Endothelial cell of umbilical vein (primary cell): ENCODE results near the gene AOX1. TPM values are rescaled to one million over a fixed set of nuclear protein-coding genes. Genes with fewer than 3 reads are reported as not detected.

Experiments used
- BruUV-seq: library from RNA; stranded (reverse); fragments of 400-500 nt; replicated peaks from 2 replicates; lab custom pipeline; 2021; lab: Mats Ljungman, UMichigan
- CTCF ChIA-PET: fragments of 300-600, 350-600 bp; sonication (Branson Sonifier 250); formaldehyde crosslinking; loops from one replicate; lab custom pipeline; 2021; ENCODE audit warnings: antibody characterized with exemption, inconsistent platforms; lab: Charles Lee
- POLR2A ChIA-PET: fragments of 300-600, 350-600 bp; sonication (Branson Sonifier 250); formaldehyde crosslinking; loops from one replicate; lab custom pipeline; 2021; ENCODE audit warnings: antibody characterized with exemption, inconsistent platforms; lab: Charles Lee
- DNase-seq: peaks from one replicate; pipeline ENCODE4 v3.0.0-alpha.2; 2011; ENCODE audit warnings: low read depth, low spot score
- FAIRE-seq: peaks from 2 replicates; lab custom pipeline; 2011; peaks lifted over from hg19 to GRCh38; lab: Jason Lieb, UNC
- H2AFZ ChIP-seq: 2 replicates; pipeline ENCODE4 v1.6.0; 2012; ENCODE audit warnings: low read depth, low read length, control low read depth, inconsistent platforms
- H3K27ac ChIP-seq: 2 replicates; pipeline ENCODE4 v1.5.1; 2011; ENCODE audit warnings: low read depth, mild to moderate bottlenecking, control low read depth, low read length, moderate library complexity; ENCODE audit not compliant: insufficient read depth
- H3K27me3 ChIP-seq, 2 experiments: 2 replicates each; pipeline versions ENCODE4 v1.6.0 to v1.6.1; 2011; ENCODE audit warnings: low read length in 2 of 2, mixed read lengths in 1 of 2; ENCODE audit not compliant: control insufficient read depth in 2 of 2, insufficient read depth in 2 of 2
- H3K36me3 ChIP-seq, 2 experiments: 2 replicates in 1 of 2; 3 replicates in 1 of 2; pipeline ENCODE4 v1.5.1; 2011; ENCODE audit warnings: low read length in 2 of 2, mild to moderate bottlenecking in 1 of 2, moderate library complexity in 1 of 2; ENCODE audit not compliant: control insufficient read depth in 2 of 2, insufficient read depth in 2 of 2; ENCODE audit errors: extremely low read depth in 1 of 2
- H3K4me1 ChIP-seq: 3 replicates; pipeline ENCODE4 v1.5.1; 2011; ENCODE audit warnings: mild to moderate bottlenecking, low read length; ENCODE audit not compliant: control insufficient read depth, insufficient read depth; ENCODE audit errors: extremely low read depth
- H3K4me2 ChIP-seq: 2 replicates; pipeline ENCODE4 v1.6.1; 2011; ENCODE audit warnings: low read length, control low read depth, mixed read lengths; ENCODE audit not compliant: insufficient read depth
- H3K4me3 ChIP-seq, 3 experiments: fragments of 200-600 bp in 1 of 3; sonication (generic), shearing (Covaris generic) in 1 of 3; replicated peaks in 1 of 3; 2 replicates each; pipeline ENCODE4 v1.5.1; 2011 to 2016; ENCODE audit warnings: control low read depth in 3 of 3, low read length in 3 of 3, mild to moderate bottlenecking in 2 of 3, inconsistent platforms in 1 of 3, low read depth in 1 of 3, moderate library complexity in 1 of 3; ENCODE audit not compliant: insufficient read depth in 1 of 3
- H3K79me2 ChIP-seq: 2 replicates; pipeline ENCODE4 v1.6.0; 2012; ENCODE audit warnings: low read length, inconsistent platforms; ENCODE audit not compliant: control insufficient read depth, insufficient read depth
- H3K9ac ChIP-seq: replicated peaks from 2 replicates; pipeline ENCODE3; 2011; ENCODE audit warnings: low read length, control low read depth; ENCODE audit not compliant: insufficient read depth; ENCODE audit errors: extremely low read depth
- H3K9me1 ChIP-seq: replicated peaks from 3 replicates; pipeline ENCODE4 v1.6.0; 2011; ENCODE audit warnings: mild to moderate bottlenecking, low read length; ENCODE audit not compliant: control insufficient read depth, insufficient read depth; ENCODE audit errors: extremely low read depth
- H3K9me3 ChIP-seq: replicated peaks from 2 replicates; pipeline ENCODE4 v1.5.1; 2012; ENCODE audit warnings: low read length, inconsistent platforms; ENCODE audit not compliant: control insufficient read depth, insufficient read depth
- H4K20me1 ChIP-seq: replicated peaks from 2 replicates; pipeline ENCODE3; 2011; ENCODE audit warnings: mild to moderate bottlenecking, low read length; ENCODE audit not compliant: control insufficient read depth, insufficient read depth; ENCODE audit errors: extremely low read depth
- CTCF ChIP-seq, 2 donors: IDR thresholded peaks; 1 replicate in 1 of 2; 2 replicates in 1 of 2; pipeline ENCODE4 v1.5.1; 2011; ENCODE audit warnings: low read length in 2 of 2, mild to moderate bottlenecking in 2 of 2, moderate library complexity in 2 of 2, control low read depth in 1 of 2, inconsistent platforms in 1 of 2, low read depth in 1 of 2; ENCODE audit not compliant: insufficient read depth in 1 of 2; ENCODE audit errors: extremely low read depth in 1 of 2
- EZH2 ChIP-seq: IDR thresholded peaks from 2 replicates; pipeline ENCODE4 v1.6.1; 2012; ENCODE audit warnings: borderline replicate concordance, low read depth, mild to moderate bottlenecking, moderate library complexity, low read length, inconsistent platforms; ENCODE audit not compliant: severe bottlenecking
- FOS ChIP-seq: IDR thresholded peaks from 2 replicates; pipeline ENCODE4 v1.6.1; 2011; ENCODE audit warnings: mild to moderate bottlenecking, low read length, moderate library complexity, borderline replicate concordance; ENCODE audit not compliant: insufficient read depth
- GATA2 ChIP-seq: IDR thresholded peaks from 2 replicates; pipeline ENCODE4 v1.7.0; 2011; ENCODE audit warnings: low read depth, mild to moderate bottlenecking, moderate library complexity, mixed read lengths, low read length; ENCODE audit not compliant: insufficient read length, insufficient read depth
- MAX ChIP-seq: IDR thresholded peaks from 2 replicates; pipeline ENCODE4 v1.6.1; 2011; ENCODE audit not compliant: insufficient read depth, insufficient read length
- POLR2A ChIP-seq: IDR thresholded peaks from 2 replicates; pipeline ENCODE4 v1.6.1; 2012; ENCODE audit warnings: low read depth, mild to moderate bottlenecking, control low read depth, low read length
- POLR2AphosphoS5 ChIP-seq: IDR thresholded peaks from 2 replicates; pipeline ENCODE4 v1.6.1; 2012; ENCODE audit warnings: low read depth, mild to moderate bottlenecking, control low read depth, low read length, moderate library complexity; ENCODE audit not compliant: insufficient read depth
- dilution Hi-C: fragments of 300-500 bp; cut with MboI; formaldehyde crosslinking; loops from one replicate; pipeline ENCODE4 v1.15.0; 2019; ENCODE audit warnings: low sequenced_read_pairs; ENCODE audit not compliant: extremely low pct_ligation_motif_present
- intact Hi-C: fragments of 100-400 bp; cut with micrococcal nuclease; formaldehyde crosslinking; loops from one replicate; pipeline ENCODE4 v1.10.0; 2022
- polyA plus RNA-seq, 4 experiments: library from polyadenylated mRNA; depleted of rRNA in 3 of 4; stranded (reverse) in 3 of 4; unstranded in 1 of 4; fragments of >200 nt; gene quantifications; 2 replicates each; pipeline versions ENCODE4 v1.2.1 to v1.2.3, GENCODE V29; 2011 to 2012; ENCODE audit warnings: missing spikeins in 1 of 4
- total RNA-seq: library from RNA; stranded (reverse); gene quantifications from 2 replicates; pipeline ENCODE4 v1.2.3, GENCODE V29; 2021

AOX1 gene
- total and polyA plus RNA-seq, 2 donors (not counting 3 experiments of a cell fraction or from before 2014, with no cell fraction given), result 0.03 to 0.46 TPM

- Histone ChIP-seq H3K4me3 (no peak overlapping the region), H3K27ac (no peak overlapping the region), H3K4me1 (no peaks in the 10 kb centered on the region), H3K79me2 (no peaks in the 10 kb centered on the region), H3K9ac (no peak overlapping the region), H3K36me3 (no peaks in the 10 kb centered on the region), H3K27me3 (no peaks in the 10 kb centered on the region), H2AFZ (no peak overlapping the region), H3K9me3 (no peaks in the 10 kb centered on the region), H3K4me2 (no peak overlapping the region), H3K9me1 (no peaks in the 10 kb centered on the region), H4K20me1 (no peaks in the 10 kb centered on the region)
- DNase-seq (peak; percentile 9), FAIRE-seq (no peak)
- CTCF ChIA-PET, result interaction anchor here (0.7 to 1.8 kb wide), 6 partner anchors 9 to 157 kb away, joined by 3 to 13 read pairs (median 4); no protein-coding TSS in a partner anchor
- BruUV-seq, result no TSS peak
- intact Hi-C loops, result loop anchor here (1.0 kb wide), 1 partner anchor 125 kb away; no protein-coding TSS in a partner anchor
- dilution Hi-C loops, result no loop called here
- TF ChIP-seq POLR2AphosphoS5 (no peak), GATA2 (no peak), FOS (no peak), CTCF (IDR thresholded peaks at IDR 0.05; ENCODE audit: extremely low read depth in 1 of 2, insufficient read depth in 1 of 2, low read depth in 1 of 2, low read length in 2 of 2) (peak; percentile 26 to 28), MAX (no peak), EZH2 (no peak), POLR2A (no peak)
- POLR2A ChIA-PET, result no interaction called here
Measured at GRCh38 chr2:200578778-200579177, 7.0 kb upstream of the AOX1 start.
